A673 (cell line): ENCODE results near the gene PLEKHG4. TPM values are rescaled to one million over a fixed set of nuclear protein-coding genes. Genes with fewer than 3 reads are reported as not detected.

Source experiments
- BruUV-seq: library from RNA; stranded (reverse); fragments of 400-500 nt; replicated peaks from 2 replicates; lab custom pipeline; 2021; lab: Mats Ljungman, UMichigan
- CTCF ChIA-PET: fragments of 300-600 bp; sonication (Branson Sonifier 250); formaldehyde crosslinking; loops from one replicate; lab custom pipeline; 2022; ENCODE audit warnings: antibody characterized with exemption; lab: Charles Lee
- POLR2A ChIA-PET: fragments of 300-600 bp; sonication (Branson Sonifier 250); formaldehyde crosslinking; loops from one replicate; lab custom pipeline; 2022; ENCODE audit warnings: antibody characterized with exemption; ENCODE audit not compliant: low non-redundant PET; lab: Charles Lee
- DNase-seq: peaks from one replicate; pipeline ENCODE4 v3.0.0-alpha.2; 2015; ENCODE audit warnings: low spot score
- H3K27ac ChIP-seq: fragments of 200-600 bp; sonication (generic); 2 replicates; pipeline ENCODE4 v1.5.1; 2016; ENCODE audit warnings: mixed run types, low read depth, mild to moderate bottlenecking, mixed read lengths, antibody characterized with exemption, low read length; ENCODE audit not compliant: poor library complexity, severe bottlenecking
- H3K27me3 ChIP-seq: fragments of 200-600 bp; sonication (generic); replicated peaks from 2 replicates; pipeline ENCODE4 v1.6.1; 2017; ENCODE audit warnings: mixed run types, low read depth, mild to moderate bottlenecking, mixed read lengths, antibody characterized with exemption, low read length; ENCODE audit not compliant: insufficient read depth, poor library complexity
- H3K36me3 ChIP-seq: fragments of 200-600 bp; sonication (generic); 2 replicates; pipeline ENCODE4 v1.6.1; 2016; ENCODE audit warnings: mixed run types, mild to moderate bottlenecking, mixed read lengths, antibody characterized with exemption, low read length; ENCODE audit not compliant: insufficient read depth, poor library complexity, severe bottlenecking
- H3K4me1 ChIP-seq: fragments of 200-600 bp; sonication (generic); 2 replicates; pipeline ENCODE4 v1.6.1; 2017; ENCODE audit warnings: mixed run types, mild to moderate bottlenecking, mixed read lengths, antibody characterized with exemption, low read length; ENCODE audit not compliant: insufficient read depth, poor library complexity, severe bottlenecking
- H3K4me3 ChIP-seq: fragments of 200-600 bp; sonication (generic); 2 replicates; pipeline ENCODE4 v1.5.1; 2016; ENCODE audit warnings: low read depth, mixed run types, mild to moderate bottlenecking, mixed read lengths, low read length; ENCODE audit not compliant: poor library complexity, severe bottlenecking
- H3K9me3 ChIP-seq: fragments of 200-600 bp; sonication (generic); 2 replicates; pipeline ENCODE4 v1.6.1; 2016; ENCODE audit warnings: mixed run types, low read depth, mild to moderate bottlenecking, mixed read lengths, antibody characterized with exemption, low read length; ENCODE audit not compliant: poor library complexity, severe bottlenecking
- EZH2 ChIP-seq: fragments of 200-600 bp; sonication (generic); IDR thresholded peaks from 2 replicates; pipeline ENCODE4 v1.6.1; 2017; ENCODE audit warnings: borderline replicate concordance, low read depth, mild to moderate bottlenecking, mixed read lengths, antibody characterized with exemption, low read length; ENCODE audit not compliant: poor library complexity, severe bottlenecking
- intact Hi-C: fragments of 100-400 bp; cut with micrococcal nuclease; formaldehyde crosslinking; loops from one replicate; pipeline ENCODE4 v1.10.0; 2022; ENCODE audit not compliant: unreplicated experiment
- total RNA-seq: library from RNA; stranded (reverse); gene quantifications from 2 replicates; pipeline ENCODE4 v1.2.3, GENCODE V29; 2021
- TF ChIP-seq, protein P1 (sequence below): fragments of 300-800, 200-600 bp; sonication (generic); conservative IDR thresholded peaks from 2 replicates; pipeline ENCODE4 v1.5.1; 2017; ENCODE audit warnings: low read depth, mild to moderate bottlenecking, antibody characterized with exemption, low read length, moderate library complexity, mixed read lengths

Gene PLEKHG4
- total RNA-seq, 1 experiment from 2014 or later, result 5.8 TPM

DNA sequence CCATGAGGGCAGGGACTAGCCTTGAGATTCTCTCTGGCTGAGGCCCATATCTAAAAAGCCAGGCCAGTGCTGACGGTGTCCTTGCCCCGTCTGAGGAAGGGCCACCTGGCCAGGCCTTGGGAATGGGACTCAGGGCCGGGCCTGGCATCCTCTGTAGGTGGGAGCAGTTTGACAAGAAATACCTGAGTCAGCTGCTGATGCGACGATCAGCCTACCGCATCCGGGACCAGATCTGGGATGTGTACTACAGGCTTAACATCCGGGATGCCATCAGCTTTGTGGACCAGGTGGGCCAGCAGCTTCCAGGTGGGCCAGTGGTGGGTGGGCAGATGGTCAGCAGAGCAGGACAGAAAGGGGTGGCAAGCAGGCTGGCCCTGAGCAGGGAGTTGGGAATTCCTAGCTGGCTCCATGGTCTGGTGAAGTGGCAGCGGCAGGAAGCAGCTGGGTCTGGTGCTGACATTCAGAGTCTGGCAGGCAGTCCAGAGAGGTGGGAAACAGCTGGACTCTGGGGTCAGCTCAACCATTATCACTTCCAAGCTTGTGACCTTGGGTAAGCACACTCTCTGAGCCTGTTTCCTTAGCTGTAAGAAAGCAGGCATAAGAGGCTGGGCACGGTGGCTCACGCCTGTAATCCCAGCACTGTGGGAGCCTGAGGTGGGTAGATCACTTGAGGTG is 21.0 kb upstream of the PLEKHG4 start:
- no peak for TF ChIP-seq EZH2
- TF ChIP-seq, protein P1, sequence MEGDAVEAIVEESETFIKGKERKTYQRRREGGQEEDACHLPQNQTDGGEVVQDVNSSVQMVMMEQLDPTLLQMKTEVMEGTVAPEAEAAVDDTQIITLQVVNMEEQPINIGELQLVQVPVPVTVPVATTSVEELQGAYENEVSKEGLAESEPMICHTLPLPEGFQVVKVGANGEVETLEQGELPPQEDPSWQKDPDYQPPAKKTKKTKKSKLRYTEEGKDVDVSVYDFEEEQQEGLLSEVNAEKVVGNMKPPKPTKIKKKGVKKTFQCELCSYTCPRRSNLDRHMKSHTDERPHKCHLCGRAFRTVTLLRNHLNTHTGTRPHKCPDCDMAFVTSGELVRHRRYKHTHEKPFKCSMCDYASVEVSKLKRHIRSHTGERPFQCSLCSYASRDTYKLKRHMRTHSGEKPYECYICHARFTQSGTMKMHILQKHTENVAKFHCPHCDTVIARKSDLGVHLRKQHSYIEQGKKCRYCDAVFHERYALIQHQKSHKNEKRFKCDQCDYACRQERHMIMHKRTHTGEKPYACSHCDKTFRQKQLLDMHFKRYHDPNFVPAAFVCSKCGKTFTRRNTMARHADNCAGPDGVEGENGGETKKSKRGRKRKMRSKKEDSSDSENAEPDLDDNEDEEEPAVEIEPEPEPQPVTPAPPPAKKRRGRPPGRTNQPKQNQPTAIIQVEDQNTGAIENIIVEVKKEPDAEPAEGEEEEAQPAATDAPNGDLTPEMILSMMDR, result no peak
- Histone ChIP-seq H3K4me1 (no peaks in the 10 kb centered on the region), H3K4me3 (no peak overlapping the region), H3K9me3 (no peaks in the 10 kb centered on the region), H3K27ac (no peak overlapping the region), H3K36me3 (no peaks in the 10 kb centered on the region), H3K27me3 (no peaks in the 10 kb centered on the region)
- BruUV-seq, result no TSS peak
- intact Hi-C loops, result no loop called here
- POLR2A ChIA-PET, result no interaction called here
- CTCF ChIA-PET, result interaction anchor here (0.6 kb wide), 1 partner anchor 80 kb away, joined by 4 read pairs; no protein-coding TSS in a partner anchor
- no peak for DNase-seq

DNA sequence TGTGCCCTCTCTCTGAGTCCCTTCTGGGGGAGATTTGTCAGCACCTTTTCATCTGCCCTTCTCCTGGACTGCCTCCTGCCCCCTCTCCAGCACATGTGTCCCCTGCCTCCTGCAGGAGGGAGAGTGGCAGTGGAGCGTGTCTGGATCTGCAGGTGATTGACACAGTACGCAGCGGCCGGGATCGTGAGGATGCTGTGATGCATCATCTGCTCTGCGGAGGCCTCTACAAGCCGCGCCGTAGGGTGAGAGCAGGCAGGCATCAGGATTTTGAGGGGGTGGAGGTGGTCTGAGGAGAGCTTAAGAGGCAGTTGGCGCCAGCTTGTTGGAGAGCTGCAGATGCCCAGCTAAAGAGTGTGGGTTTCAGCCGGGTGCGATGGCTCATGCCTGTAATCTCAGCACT is 19.6 kb upstream of the PLEKHG4 start:
- H3K27ac ChIP-seq, result no peak overlapping the region
- no peaks in the 10 kb centered on the region for H3K27me3 ChIP-seq
- BruUV-seq, result no TSS peak
- no peaks in the 10 kb centered on the region for H3K36me3 ChIP-seq
- no peak overlapping the region for H3K4me3 ChIP-seq
- no peaks in the 10 kb centered on the region for H3K9me3 ChIP-seq
- intact Hi-C loops, result no loop called here
- TF ChIP-seq EZH2, result no peak
- TF ChIP-seq, protein P1, result no peak
- CTCF ChIA-PET, result no interaction called here
- POLR2A ChIA-PET, result no interaction called here
- DNase-seq, result no peak
- no peaks in the 10 kb centered on the region for H3K4me1 ChIP-seq

DNA sequence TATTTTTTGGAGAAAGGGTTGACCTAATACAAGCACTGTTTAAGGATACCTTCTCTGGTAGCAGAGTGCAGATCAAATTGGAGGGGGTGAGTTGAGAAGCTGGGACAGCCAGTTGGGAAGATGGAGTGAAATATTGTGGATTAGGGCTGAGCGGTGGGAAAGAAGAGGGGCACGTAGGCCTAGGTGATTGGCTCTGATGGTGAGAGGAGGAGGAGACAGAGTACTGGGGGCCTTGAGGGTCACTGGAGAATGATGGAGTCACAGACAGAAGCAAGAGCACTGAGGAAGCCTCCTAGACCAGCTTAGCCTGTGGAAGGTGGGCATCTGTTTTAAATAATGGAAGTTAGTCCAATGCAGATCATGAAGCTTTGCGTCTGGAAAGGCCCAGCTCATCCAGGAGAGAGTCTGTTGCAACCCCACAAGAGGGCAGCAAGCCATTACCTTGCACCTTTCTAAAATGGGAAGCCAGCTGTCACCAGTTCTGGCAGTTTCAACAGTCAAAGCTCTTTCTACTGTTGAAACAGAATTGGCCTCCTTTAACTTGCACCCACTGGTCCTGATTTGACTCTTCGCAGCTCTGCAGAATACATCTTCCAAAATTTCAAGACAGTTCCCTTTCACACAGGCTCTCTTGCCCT is 18.8 kb upstream of the PLEKHG4 start:
- CTCF ChIA-PET, result interaction anchor here (0.6 to 1.1 kb wide), 5 partner anchors 36 to 185 kb away, joined by 3 to 6 read pairs (median 4); partner anchors contain the start of gene TPPP3
- TF ChIP-seq EZH2, result no peak
- TF ChIP-seq, protein P1, result peak; percentile 32; the same call in 1 of the 2 replicates
- H3K9me3 ChIP-seq, result no peaks in the 10 kb centered on the region
- POLR2A ChIA-PET, result no interaction called here
- DNase-seq, result no peak
- H3K27ac ChIP-seq, result no peak overlapping the region
- H3K27me3 ChIP-seq, result no peaks in the 10 kb centered on the region
- H3K4me3 ChIP-seq, result no peak overlapping the region
- intact Hi-C loops, result no loop called here
- BruUV-seq, result no TSS peak
- H3K4me1 ChIP-seq, result no peaks in the 10 kb centered on the region
- H3K36me3 ChIP-seq, result no peaks in the 10 kb centered on the region
